Measurements from ENCODE around the gene ZNF469.

Gene ZNF469

DNA sequence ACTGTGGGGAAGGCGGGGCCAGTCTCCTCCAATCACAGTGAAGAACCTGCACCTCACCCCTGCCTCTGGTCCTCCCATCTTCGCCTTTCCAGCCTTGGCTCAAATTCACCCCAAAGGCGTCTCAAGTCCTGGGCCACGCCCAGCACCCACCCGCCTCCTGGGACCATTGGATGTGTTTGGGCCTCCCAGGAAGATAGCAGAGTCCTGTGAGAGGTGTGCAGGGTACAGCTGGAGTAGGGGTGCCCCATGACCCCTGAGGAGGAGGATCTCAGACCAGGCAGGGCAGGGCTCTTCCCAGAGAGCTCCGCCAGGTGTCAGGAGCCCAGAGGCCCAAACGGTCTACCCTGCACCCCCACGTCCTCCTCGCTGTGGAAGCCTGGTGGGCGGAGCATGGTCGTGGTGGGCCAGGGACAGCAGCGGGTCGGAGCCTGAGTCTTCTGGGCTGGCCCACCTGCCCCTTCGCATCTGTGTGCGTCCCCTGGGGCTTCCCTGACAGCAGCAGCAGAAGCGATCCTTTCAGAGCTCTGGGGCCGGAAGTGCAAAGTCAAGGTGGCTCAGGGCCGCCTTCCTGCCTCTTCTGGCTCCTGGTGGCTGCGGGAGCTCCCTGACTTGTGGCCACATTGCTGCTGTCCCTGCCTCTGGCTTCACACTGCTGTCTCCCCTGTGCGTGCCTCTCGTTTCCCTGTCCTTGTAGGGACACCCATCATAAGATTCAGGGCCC is 34.9 kb upstream of the ZNF469 start:
- no peak for DNase-seq (ENCODE audit: low read depth)

DNA sequence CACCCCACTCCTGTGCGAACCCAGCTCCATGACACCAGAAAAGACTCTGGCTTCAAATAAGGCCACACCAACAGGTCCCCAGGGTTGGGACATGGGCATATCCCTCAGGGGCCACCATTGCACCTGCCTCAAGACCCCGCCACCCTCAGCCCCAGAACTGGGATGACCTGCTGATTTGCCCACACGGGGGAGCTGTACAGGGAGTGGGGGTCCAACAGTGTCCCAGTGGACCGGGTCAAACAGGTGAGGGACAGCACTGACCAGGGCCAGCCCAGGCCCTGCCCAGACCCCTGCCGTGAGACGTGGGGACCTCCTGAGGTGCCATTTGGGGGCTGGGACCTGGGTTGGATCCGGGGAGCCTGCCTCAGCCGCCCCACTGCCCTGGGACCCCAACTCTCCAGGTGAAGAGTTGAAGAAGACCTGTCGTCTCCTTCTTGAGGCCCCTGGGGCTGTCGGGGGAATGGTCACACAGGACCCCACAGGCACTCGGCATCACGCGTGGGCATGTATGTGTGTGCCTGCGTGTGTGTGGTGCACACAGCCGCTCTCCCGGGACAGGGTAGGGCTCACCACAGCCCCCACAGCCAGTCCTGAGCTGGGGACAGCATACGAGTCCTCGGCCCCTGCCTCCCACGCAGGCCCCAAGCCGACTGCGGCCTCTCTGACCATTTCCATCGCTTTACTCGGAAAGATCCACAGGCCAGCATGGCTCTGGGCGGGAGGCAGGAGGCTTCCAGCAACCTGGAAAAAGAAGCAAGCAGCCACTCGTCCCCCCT is 34.2 kb upstream of the ZNF469 start:
- no peak for DNase-seq (ENCODE audit: low read depth)

GRCh38 chr16:88349153-88349902 is 33.4 kb upstream of the ZNF469 start:
- DNase-seq (ENCODE audit: low read depth): no peak

DNA sequence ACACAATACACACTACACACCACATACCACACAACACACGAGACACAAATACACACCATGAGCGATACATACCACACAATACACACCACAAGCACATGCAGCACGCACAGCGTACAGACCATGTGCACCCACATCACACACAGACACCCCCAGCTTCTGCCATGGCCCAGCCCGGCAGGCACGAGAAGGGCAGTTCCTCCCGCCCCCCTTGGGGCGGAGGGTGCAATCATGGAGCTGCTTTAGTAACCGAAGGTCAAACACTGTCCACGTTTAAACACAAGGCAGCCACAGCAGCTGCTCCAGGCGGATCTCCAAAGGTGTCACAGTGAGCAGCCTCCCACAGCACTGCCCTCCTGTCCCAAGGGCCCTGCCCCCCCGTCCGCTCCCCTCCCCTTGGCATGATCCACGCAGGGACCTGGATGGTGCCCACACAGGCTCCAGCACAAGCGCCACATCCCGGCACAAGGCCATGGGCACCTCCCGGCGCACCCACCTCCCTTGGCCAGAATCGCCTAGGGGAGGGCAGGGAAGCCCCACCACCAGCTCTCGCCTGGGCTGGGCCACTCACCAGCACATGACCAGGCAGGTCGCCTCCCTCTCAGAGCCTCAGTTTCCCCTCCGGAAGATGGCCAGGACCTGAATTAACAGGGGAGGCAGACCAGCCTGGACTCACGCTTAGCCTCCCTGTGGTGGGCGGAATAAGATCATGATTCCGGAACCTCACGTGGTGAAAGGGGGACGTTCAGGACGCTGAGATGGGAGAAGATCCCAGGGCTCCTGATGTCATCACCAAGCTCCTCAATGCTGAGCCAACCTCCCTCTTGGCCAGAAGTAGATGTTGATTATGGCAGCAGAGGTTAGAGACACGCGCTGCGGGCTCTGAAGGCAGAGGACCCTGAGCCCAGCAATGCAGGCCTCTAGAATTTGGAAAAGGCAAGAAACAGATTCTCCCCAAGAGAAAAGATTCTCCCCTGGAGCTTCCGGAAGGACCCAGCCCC is 32.6 kb upstream of the ZNF469 start:
- no peak for DNase-seq (ENCODE audit: low read depth)

DNA sequence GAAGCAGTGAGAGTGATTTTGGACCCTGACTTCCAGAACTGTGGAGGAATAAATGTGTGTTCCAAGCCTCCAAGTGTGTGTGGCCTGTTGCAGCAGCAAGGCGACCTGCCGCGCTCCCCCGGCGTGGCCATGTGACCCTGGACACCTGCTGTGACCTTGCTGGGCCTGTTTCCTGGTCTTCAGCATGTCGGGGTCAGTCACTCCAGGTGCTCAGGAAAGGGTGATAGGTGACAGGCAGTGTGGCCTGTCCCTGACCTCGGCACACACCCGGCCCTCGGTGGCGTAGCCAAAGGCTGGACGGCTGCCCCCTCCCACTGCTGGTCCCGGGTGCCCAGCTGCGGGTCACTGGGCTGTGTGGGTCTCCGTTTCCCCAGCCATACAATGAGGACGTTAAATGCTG is 31.8 kb upstream of the ZNF469 start:
- no peak for DNase-seq (ENCODE audit: low read depth)

DNA sequence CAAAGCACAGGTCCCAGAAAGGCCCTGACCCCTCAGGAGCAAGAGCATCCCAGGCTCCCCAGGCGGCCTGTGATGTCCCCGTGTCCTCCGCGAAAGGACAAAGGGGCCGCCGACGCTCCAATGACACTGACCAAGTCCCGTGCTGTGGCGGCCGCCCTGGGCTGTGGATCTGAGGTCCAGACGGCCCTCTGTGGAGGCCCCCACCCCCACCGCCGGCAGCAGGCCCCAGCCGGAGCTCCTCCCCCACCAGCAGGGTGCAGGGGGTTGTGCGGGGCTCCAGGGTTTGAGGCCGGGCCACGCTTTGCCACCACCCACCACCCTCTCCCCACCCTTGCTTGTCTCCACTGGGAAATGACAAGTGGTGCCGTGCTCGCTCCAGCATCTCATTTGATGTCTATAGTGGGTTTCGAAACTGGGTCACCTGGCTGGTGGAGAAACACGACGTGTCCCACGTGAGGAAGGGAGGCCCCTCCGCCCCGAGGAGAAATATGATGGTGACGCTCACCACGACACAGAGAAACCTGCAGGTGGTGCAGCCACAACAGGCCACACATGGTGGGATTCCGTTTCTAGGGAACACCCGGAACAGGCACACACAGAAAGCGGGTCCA is 31.2 kb upstream of the ZNF469 start:
- no peak for DNase-seq (ENCODE audit: low read depth)

GRCh38 chr16:88352261-88353200 is 30.2 kb upstream of the ZNF469 start:
- peak; percentile 28 for DNase-seq (ENCODE audit: low read depth)

- no peak for DNase-seq (ENCODE audit: low read depth)
Observed at GRCh38 chr16:88353232-88353631, 29.5 kb upstream of the ZNF469 start.

DNA sequence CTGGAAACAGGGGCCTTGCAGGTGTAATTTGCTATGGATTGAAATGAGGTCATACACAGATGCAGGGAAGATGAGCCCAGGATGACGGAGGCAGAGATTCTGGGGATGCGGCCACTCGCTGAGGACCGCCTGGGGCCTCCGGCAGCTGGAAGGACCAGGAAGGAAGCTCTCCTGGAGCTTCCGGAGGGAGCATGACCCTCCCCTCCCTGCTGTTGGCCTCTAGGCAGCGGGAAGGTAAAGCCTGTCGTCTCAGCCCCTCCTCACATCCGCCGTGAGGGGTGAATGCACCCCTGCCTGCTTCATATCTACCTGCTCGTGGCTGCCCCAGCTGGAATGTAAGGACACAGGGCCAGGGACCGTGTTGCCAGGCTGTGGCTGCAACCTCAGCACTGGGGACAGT is 29.1 kb upstream of the ZNF469 start:
- no peak for DNase-seq (ENCODE audit: low read depth)

DNA sequence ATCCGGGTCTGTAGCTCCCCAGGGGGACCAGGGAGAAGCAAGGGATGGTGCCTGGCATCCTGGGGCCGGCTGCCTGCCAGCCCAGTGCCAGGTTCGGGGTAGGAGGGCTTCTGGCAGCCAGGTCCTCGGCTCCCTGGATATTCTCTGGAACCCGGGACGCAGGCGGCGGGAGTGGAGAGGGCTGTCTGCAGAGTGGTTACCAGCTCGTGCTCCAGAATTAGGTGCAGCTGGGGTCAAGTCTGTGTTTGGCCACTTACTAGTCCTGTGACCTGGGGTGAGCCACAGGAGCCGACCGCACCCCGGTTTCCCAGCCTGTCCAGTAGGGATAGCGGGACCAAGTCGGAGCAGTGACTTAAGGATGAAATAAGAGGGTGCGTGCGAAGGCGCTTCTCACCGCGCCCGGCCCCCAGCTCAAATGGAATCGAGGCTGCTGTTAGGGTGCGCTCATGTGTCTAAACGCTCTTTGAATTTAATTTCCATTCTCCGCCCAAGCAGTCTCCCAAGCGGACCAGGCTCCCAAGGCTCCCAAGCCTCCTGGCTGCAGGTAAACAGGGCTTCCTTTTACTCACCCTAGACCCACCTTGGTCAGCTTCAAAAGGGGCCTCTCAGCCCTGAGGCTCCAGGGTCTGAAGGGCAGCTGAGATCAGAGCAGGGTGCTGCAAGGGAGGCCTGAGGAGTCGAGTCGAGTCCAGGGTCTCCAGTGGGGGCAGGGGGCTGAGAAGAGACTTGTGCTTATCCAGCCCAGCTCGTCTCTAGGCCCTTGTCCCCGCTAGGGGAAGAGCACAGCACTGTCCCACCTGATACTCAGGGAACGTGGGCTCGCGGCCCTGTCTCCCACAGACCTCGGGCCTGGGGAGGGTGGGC is 28.3 kb upstream of the ZNF469 start:
- no peak for DNase-seq (ENCODE audit: low read depth)

- no peak for DNase-seq (ENCODE audit: low read depth)
Observed at GRCh38 chr16:88355093-88355388, 27.7 kb upstream of the ZNF469 start.

DNA sequence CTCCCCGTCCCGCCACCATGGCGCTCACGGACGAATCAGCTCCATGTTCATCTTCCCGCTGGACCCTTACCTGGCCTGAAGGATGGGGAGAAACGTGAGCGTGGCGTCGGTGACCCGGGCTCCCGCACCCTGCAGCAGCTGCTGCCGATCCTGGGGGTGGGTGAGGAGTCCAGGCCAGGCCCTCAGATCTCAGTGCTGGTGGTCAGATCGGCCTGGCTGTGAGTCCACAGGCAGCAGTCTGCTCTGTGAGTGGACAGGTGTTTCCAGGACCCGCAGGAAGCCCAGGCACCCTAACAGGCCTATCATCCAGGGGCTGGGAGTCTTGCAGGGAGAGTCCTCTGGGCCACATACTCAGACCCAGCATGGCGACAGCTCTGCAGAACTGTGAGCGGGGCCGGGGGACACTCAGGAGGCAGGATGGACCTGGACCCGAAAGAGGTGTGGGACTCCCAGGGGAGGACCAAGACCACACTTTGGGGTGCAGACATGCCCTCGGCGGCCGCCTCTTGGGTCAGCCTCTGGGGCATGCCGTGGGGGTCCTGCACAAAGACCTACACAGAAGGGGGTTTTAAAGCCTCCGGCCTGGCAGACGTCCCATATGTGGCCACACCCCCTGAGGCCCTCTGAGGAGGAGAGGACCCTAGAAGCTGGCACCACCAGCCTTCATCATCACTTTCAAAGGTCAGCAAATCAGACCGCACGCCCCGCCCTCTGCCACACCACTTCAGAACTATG is 27.2 kb upstream of the ZNF469 start:
- DNase-seq (ENCODE audit: low read depth): no peak

DNA sequence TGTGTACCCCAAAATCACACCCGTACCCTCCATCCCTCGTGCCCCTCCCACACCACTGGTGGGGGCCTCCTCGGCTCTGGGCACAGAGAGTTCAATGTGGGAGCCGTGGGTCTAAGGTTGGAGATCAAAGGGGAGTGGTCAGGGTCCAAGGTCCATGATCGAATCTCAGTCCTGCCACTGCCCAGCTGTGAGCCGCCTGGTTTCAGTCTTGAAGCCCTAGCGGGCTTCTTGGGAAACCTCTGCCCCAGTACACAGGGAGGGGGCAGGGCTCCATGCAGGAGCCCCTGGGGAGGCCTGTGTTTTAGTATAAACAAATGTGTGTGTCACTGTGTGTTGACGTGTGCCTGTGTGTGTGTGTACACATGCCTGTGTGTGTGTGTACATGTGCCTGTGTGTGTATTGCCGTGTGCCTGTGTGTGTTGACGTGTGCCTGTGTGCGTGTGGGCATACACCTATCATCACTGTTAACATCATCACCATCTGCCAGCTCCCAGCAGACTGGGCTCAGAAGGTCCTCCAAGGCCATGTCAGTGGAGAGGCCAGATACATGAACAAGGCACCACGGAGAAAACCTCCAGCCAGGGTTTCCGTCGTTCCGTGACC is 26.5 kb upstream of the ZNF469 start:
- no peak for DNase-seq (ENCODE audit: low read depth)

- no peak for DNase-seq (ENCODE audit: low read depth)
Observed at GRCh38 chr16:88356727-88357199, 26.0 kb upstream of the ZNF469 start.

DNA sequence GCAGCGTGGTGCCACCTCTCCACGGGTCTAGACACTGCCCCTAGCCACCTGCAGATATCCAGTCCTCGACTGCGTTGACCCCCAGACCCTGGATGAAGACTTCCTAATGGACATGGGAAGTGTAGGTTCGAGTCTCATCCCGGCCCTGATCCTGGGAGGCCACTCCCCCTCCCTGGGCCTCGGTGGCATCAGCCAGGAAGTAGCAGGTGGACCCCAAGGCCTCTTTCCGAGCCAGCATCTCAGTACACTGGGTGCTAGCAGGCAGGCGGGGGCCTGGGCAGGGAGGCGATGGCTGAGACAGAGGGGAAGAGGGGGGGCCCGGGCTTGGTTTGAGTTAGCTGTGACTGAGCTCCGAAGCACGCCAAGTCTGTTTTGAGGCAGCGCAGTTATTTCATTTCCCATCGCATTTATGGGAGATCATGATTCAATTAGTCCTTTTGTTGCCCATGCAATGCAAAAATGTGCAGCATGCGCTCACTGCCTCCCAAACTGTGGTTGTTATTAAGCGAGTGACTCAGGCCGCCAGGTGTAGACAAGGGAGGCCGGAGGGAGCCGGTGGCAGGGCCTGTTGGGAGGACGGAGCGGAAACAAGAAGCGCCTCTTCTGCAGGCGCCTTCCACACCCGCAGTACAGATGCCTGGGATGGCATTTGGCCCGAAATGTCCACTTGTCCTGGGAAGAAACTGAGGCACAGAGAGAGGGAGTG is 25.3 kb upstream of the ZNF469 start:
- peak; percentile 94 for DNase-seq (ENCODE audit: low read depth)

GRCh38 chr16:88358023-88358420 is 24.7 kb upstream of the ZNF469 start:
- no peak for DNase-seq (ENCODE audit: low read depth)

DNA sequence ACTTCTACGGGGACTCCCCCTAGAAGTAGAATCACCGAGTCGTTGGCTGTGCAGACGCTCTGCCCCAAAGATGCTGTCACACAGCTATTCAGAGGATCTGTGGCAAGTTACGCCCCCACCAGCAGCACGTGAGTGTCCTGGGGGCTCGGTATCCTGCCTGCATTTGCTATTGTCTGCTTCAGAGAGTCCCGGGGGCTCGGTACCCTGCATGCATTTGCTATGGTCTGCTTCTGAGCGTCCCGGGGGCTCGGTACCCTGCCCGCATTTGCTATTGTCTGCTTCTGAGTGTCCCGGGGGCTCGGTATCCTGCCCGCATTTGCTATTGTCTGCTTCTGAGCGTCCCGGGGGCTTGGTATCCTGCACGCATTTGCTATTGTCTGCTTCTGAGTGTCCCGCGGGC is 23.8 kb upstream of the ZNF469 start:
- no peak for DNase-seq (ENCODE audit: low read depth)
